DND-41 (cell line): Measurements from ENCODE around the gene KCNG2.

Source experiments
- EZH2 ChIP-seq: IDR thresholded peaks from 3 replicates; pipeline ENCODE4 v1.6.1; 2012; ENCODE audit warnings: borderline replicate concordance, low read depth, mild to moderate bottlenecking, moderate library complexity, low read length, inconsistent platforms; ENCODE audit not compliant: severe bottlenecking
- TF ChIP-seq, protein P1 (sequence below): IDR thresholded peaks from 2 replicates; pipeline ENCODE4 v1.5.1; 2012; ENCODE audit warnings: borderline replicate concordance, low read length, moderate library complexity, mild to moderate bottlenecking; ENCODE audit not compliant: poor library complexity, severe bottlenecking; ENCODE audit errors: extremely low read depth

DNA sequence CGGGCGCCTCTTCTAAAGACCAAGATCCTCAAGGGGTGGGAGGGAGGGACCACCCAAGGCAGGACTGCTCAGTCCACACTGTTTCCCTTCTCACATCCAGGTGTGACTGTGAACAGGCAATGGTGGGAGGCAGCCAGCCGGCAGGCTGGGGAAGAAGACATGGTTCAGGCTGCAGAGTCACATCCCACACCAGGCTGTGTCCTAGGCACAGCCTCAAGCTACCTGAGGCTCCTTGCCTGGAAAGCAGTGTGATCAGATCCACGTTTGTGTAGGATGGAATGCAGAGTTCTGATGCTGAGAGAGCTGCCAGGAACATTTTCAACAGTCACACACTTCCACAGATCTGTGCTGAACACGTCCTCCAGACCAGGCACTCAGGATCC, 137.4 kb downstream of the KCNG2 start:
- TF ChIP-seq, protein P1, sequence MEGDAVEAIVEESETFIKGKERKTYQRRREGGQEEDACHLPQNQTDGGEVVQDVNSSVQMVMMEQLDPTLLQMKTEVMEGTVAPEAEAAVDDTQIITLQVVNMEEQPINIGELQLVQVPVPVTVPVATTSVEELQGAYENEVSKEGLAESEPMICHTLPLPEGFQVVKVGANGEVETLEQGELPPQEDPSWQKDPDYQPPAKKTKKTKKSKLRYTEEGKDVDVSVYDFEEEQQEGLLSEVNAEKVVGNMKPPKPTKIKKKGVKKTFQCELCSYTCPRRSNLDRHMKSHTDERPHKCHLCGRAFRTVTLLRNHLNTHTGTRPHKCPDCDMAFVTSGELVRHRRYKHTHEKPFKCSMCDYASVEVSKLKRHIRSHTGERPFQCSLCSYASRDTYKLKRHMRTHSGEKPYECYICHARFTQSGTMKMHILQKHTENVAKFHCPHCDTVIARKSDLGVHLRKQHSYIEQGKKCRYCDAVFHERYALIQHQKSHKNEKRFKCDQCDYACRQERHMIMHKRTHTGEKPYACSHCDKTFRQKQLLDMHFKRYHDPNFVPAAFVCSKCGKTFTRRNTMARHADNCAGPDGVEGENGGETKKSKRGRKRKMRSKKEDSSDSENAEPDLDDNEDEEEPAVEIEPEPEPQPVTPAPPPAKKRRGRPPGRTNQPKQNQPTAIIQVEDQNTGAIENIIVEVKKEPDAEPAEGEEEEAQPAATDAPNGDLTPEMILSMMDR: no peak
- TF ChIP-seq EZH2: no peak
